GM12864 (cell line): Measurements from ENCODE around the gene ZDHHC16.
"Not testable (repeated sequence)": the region's sequence is repeated elsewhere in the genome, so short reads cannot be mapped to it uniquely, and the experiment has no call there.

Source experiments
- DNase-seq: peaks from one replicate; pipeline ENCODE4 v3.0.0-alpha.2; 2011; ENCODE audit warnings: low read depth
- H3K4me3 ChIP-seq: 2 replicates; pipeline ENCODE4 v1.5.1; 2011; ENCODE audit warnings: mild to moderate bottlenecking, low read depth, low read length, control low read depth
- CTCF ChIP-seq: IDR thresholded peaks from 2 replicates; pipeline ENCODE4 v1.5.1; 2011; ENCODE audit warnings: low read depth, mild to moderate bottlenecking, moderate library complexity, low read length, control low read depth, inconsistent platforms; ENCODE audit errors: missing control alignments

ZDHHC16 gene

DNA sequence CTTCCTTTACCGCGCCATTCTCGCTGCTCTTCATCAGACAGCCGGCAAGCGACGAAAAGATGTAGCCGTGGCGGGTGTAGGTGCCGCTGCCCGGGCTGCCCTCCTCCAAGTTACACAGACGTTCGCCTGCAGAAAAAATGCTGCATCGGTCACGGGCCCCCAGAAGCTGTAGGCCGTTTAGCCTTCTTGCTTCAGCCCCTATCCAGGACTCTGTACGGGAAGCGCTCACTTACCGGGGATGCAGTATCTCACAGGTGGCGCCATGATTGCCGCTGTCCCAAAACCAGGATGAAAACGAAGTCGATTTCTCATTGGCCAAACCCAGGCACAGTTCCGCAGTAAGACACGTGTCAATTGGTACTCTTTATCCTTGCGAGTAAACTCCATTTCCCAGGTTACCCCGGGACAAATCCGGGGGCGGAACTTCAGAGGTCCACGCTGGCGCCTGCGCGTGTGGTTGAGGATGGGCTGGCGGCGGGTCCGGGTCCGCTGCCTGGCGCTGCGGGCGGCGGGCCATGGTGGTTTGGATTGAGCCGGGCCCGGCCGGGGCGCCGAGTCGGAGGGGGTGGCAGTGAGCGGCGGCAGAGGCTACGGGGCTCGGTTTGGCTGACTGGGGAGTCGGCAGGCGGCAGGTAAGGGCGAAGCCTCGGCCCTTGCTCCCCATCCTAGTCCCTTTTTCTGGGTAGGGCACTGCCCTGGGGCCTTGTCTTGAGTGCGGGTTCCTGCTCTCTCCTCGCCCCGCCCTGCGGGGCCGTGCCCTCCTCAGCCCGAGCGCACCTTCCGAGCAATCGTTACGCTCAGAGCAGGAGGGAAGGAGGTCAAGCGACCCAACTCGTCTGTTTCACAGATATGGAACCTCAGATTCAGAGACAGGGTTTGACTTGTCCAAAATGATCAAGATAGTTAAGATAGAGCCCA lies at the start of gene ZDHHC16, which contains the start of gene EXOSC1:
Gene ZDHHC16, plus strand, starts transcription at position 454 of the 918 bp plus-strand sequence. CDS start 5,501 bp downstream, outside the sequence.
Gene EXOSC1, minus strand, starts transcription at position 285 of the 918 bp plus-strand sequence. Its CDS starts 21 bp downstream, at position 264.
- peak within 1 kb of the TSS; percentile 89 for H3K4me3 ChIP-seq
- no peak for TF ChIP-seq CTCF
- peak; percentile 88 for DNase-seq

- no peak for DNase-seq
- no peak for TF ChIP-seq CTCF
- peak overlapping the region; percentile 80 for H3K4me3 ChIP-seq
Measured at GRCh38 chr10:97399843-97400545, 46.0 kb upstream of the ZDHHC16 start.

GRCh38 chr10:97400665-97401454 lies 45.1 kb upstream of the ZDHHC16 start, which contains the start of gene RRP12:
TSS of gene RRP12 (minus strand) at chr10:97401340. CDS start at chr10:97401231, 109 bp downstream.
- TF ChIP-seq CTCF, result peak; percentile 25
- H3K4me3 ChIP-seq, result peak within 1 kb of the TSS; percentile 80
- peak; percentile 95 for DNase-seq

DNA sequence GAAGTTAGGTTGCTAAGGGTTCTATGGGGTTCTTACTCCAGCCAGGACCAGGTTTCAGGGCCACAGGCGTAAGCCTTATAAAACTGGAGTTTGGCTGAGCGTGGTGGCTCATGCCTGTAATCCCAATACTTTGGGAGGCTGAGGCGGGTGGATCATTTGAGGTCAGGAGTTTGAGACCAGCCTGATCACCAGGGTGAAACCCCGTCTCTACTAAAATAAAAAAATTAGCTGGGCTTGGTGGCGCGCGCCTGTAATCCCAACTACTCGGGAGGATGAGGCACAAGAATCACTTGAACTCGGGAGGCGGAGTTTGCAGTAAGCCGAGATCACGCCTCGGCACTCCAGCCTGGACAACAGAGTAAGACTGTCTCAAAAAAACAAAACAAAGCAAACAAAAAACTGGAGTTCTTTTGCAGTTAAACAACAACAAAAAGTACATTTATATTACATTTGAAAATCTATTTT lies 44.5 kb upstream of the ZDHHC16 start:
- TF ChIP-seq CTCF, result no peak
- no peak for DNase-seq
- peak overlapping the region; percentile 80 for H3K4me3 ChIP-seq

DNA sequence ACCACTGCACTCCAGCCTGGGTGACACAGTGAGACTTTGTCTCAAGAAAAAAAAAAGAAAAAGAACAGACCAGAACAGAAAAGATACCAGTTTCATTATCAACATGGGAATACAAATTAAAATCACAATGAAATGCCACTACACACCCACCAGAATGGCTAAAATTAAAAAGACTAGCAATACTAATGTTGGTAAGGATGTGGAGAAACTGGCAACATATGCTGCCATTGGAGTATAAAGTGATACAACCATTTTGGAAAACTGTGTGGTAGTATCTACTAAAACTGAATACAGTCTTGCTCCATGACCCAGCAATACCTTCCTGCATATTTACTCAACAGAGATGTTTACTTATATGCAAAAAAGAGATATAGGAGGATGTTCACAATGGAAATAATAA lies 41.9 kb upstream of the ZDHHC16 start:
- TF ChIP-seq CTCF, result no peak
- no peak overlapping the region for H3K4me3 ChIP-seq
- no peak for DNase-seq

- TF ChIP-seq CTCF, result no peak
- DNase-seq, result no peak
- no peak overlapping the region for H3K4me3 ChIP-seq
Measured at GRCh38 chr10:97406064-97406463, 39.9 kb upstream of the ZDHHC16 start.

DNA sequence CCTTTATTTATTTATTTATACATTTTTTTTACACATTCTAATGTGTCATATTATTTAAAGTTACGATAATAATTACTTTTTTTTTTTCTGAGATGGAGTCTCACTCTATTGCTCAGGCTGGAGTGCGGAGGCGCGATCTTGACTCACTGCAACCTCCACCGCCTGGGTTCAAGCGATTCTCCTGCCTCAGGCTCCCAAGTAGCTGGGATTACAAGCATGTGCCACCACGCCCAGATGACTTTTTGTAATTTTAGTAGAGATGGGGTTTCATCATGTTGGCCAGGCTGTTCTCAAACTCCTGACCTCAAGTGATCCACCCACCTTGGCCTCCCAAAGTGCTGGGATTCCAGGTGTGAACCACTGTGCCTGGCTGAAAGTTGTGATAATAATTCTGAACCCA lies 39.5 kb upstream of the ZDHHC16 start:
- not testable (repeated sequence) for DNase-seq

More for the DNA sequence above, 39.5 kb upstream of the ZDHHC16 start:
- not testable (repeated sequence) for H3K4me3 ChIP-seq
